K562 (cell line): Measurements from ENCODE around the gene PAFAH1B2. TPM values are rescaled to one million over a fixed set of nuclear protein-coding genes. Genes with fewer than 3 reads are reported as not detected.

Experiments used
- ATF6 ChIP-seq: sonication (generic); formaldehyde crosslinking; IDR thresholded peaks from 2 replicates; pipeline ENCODE4 v1.4.0; 2020; ENCODE audit warnings: mild to moderate bottlenecking, missing genetic modification reagents
- FOXM1 ChIP-seq, 2 experiments: fragments of 450-650 bp in 1 of 2; sonication (generic) in 1 of 2; formaldehyde crosslinking in 1 of 2; IDR thresholded peaks; 2 replicates each; pipeline versions ENCODE4 v1.6.1 to v1.9.0; 2017 to 2022; ENCODE audit warnings: low read depth in 2 of 2, mild to moderate bottlenecking in 2 of 2, missing genetic modification reagents in 1 of 2, moderate library complexity in 1 of 2
- POLR2G ChIP-seq: fragments of 200-400 bp; formaldehyde crosslinking; IDR thresholded peaks from 2 replicates; pipeline ENCODE4 v1.6.1; 2017; ENCODE audit warnings: low read depth, mild to moderate bottlenecking, antibody characterized with exemption, low read length, moderate library complexity
- RBFOX2 ChIP-seq: fragments of 200-400 bp; formaldehyde crosslinking; IDR thresholded peaks from 2 replicates; pipeline ENCODE4 v1.6.1; 2017; ENCODE audit warnings: low read depth, mild to moderate bottlenecking, low read length, moderate library complexity
- SNRNP70 ChIP-seq: fragments of 200-400 bp; formaldehyde crosslinking; optimal IDR thresholded peaks from 2 replicates; pipeline ENCODE3; 2017; ENCODE audit warnings: low read depth, low read length
- SRSF9 ChIP-seq: fragments of 200-400 bp; formaldehyde crosslinking; IDR thresholded peaks from 2 replicates; pipeline ENCODE4 v1.6.1; 2017; ENCODE audit warnings: low read depth, low read length, borderline replicate concordance
- polyA plus RNA-seq, 8 experiments: library from polyadenylated mRNA; depleted of rRNA in 4 of 8; stranded (reverse) in 5 of 8; unstranded in 3 of 8; fragments of >200 nt; fragmentation: Nextera tagmentation in 2 of 8; fragmentation: Illumina TruSeq in 1 of 8; extraction: Ambion mirVana in 2 of 8; extraction: Trizol in 1 of 8; gene quantifications; 2 replicates each; pipeline versions ENCODE4 v1.2.1 to v1.2.3, GENCODE V29; 2011 to 2014; ENCODE audit warnings: inconsistent platforms in 1 of 8, missing spikeins in 1 of 8
- total RNA-seq, 7 experiments: library from RNA; depleted of rRNA in 6 of 7; stranded (reverse); fragments of >200 nt in 6 of 7; fragmentation: Illumina TruSeq in 2 of 7; extraction: Trizol in 2 of 7; gene quantifications; 2 replicates each; pipeline versions ENCODE4 v1.2.1 to v1.2.3, GENCODE V29; 2011 to 2021; ENCODE audit warnings: low replicate concordance in 1 of 7

PAFAH1B2 gene
- total and polyA plus RNA-seq, 9 of the 15 experiments (the other 6 are each of a cell fraction or from before 2014, with no cell fraction given), result 27.8 to 94.7 (median 64.9) TPM

- TF ChIP-seq FOXM1 (IDR thresholded peaks at IDR 0.05; ENCODE audit: low read depth) (no peak), FOXM1 (CRISPR knock-in tag; IDR thresholded peaks at IDR 0.05; ENCODE audit: low read depth) (no peak), POLR2G (peak; percentile 44), SNRNP70 (no peak), SRSF9 (no peak), ATF6 (no peak), RBFOX2 (0 out of 2 replicates have a peak, but pooled peaks have one; percentile 36)
Observed at GRCh38 chr11:117204283-117205080, 60.4 kb downstream of the PAFAH1B2 start (continued).
